ENCODE data around the gene HNRNPA0. TPM values are rescaled to one million over a fixed set of nuclear protein-coding genes. Genes with fewer than 3 reads are reported as not detected.

Gene HNRNPA0
- total RNA-seq, 2 donors from 2014 or later = 11.0 to 17.4 TPM

DNA sequence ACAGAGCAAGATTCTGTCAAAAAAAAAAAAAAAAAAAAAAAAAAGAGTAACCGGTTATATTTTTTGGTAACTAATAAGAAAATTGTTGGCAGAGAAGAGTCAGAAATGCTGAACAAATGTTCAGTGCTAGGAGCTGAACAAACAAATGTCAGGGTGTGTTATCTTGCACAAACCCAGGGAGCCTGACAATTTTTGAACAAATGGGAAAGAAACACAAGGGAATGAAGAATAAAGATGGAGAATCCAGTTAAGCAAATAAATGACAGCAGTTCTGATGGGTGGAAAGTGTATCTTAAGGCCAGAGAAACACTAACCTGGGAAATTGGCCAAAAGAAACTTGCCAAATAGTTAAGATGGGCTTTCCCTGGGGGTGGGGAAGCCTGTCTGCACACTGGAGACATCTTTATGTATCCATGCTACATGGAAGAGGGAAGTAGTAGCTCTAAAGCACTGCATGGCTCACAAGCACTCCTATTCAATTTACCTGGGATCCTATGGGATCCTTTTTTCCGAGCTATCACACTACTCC is 42.0 kb downstream of the HNRNPA0 start:
- Histone ChIP-seq H3K4me1 (replicated peaks) (no peaks in the 10 kb centered on the region), H3K9me3 (no peaks in the 10 kb centered on the region), H3K27ac (no peak overlapping the region), H3K27me3 (replicated peaks; ENCODE audit: insufficient read depth) (no peaks in the 10 kb centered on the region), H3K4me3 (no peak overlapping the region), H3K36me3 (no peaks in the 10 kb centered on the region)
- intact Hi-C loops (cut with DNase I) = no loop called here
- no peak for DNase-seq (ENCODE audit: low spot score)
- no peak for TF ChIP-seq POLR2AphosphoS5 (IDR thresholded peaks at IDR 0.05)
- TF ChIP-seq POLR2A (IDR thresholded peaks at IDR 0.05) = no peak
- TF ChIP-seq, protein P1, sequence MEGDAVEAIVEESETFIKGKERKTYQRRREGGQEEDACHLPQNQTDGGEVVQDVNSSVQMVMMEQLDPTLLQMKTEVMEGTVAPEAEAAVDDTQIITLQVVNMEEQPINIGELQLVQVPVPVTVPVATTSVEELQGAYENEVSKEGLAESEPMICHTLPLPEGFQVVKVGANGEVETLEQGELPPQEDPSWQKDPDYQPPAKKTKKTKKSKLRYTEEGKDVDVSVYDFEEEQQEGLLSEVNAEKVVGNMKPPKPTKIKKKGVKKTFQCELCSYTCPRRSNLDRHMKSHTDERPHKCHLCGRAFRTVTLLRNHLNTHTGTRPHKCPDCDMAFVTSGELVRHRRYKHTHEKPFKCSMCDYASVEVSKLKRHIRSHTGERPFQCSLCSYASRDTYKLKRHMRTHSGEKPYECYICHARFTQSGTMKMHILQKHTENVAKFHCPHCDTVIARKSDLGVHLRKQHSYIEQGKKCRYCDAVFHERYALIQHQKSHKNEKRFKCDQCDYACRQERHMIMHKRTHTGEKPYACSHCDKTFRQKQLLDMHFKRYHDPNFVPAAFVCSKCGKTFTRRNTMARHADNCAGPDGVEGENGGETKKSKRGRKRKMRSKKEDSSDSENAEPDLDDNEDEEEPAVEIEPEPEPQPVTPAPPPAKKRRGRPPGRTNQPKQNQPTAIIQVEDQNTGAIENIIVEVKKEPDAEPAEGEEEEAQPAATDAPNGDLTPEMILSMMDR (IDR thresholded peaks at IDR 0.05) = no peak
- 82% methylated on average over 2 of the region's 2 CpGs for WGBS

DNA sequence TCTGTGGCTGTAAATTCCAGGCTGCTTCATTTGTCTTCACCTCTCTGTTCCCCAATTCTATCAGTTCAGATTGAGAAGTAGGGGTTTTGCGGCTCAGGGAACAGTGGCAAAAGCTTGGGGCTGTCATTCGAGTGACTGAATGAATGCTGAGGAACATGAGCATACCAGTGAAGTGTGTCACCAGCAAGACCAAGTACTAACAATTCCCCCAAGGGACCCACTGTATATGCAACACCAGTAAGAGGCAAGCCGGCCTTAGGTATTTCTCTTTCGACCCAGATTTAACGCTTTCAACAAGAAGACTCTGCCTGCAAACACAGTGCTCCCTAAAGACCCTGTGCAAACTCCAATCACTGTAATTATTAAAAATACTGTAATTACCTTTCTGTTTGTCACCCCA is 44.1 kb downstream of the HNRNPA0 start:
- H3K9me3 ChIP-seq = no peaks in the 10 kb centered on the region
- no peaks in the 10 kb centered on the region for H3K27me3 ChIP-seq (replicated peaks; ENCODE audit: insufficient read depth)
- TF ChIP-seq, protein P1 (IDR thresholded peaks at IDR 0.05) = no peak
- TF ChIP-seq POLR2A (IDR thresholded peaks at IDR 0.05) (no peak), POLR2AphosphoS5 (IDR thresholded peaks at IDR 0.05) (no peak)
- no peaks in the 10 kb centered on the region for H3K4me1 ChIP-seq (replicated peaks)
- WGBS = 96% methylated on average over 5 of the region's 5 CpGs
- no peak overlapping the region for H3K27ac ChIP-seq
- H3K36me3 ChIP-seq = no peaks in the 10 kb centered on the region
- intact Hi-C loops (cut with DNase I) = no loop called here
- H3K4me3 ChIP-seq = no peak overlapping the region
- DNase-seq (ENCODE audit: low spot score) = no peak

- Histone ChIP-seq H3K36me3 (no peaks in the 10 kb centered on the region), H3K9me3 (no peaks in the 10 kb centered on the region), H3K4me3 (no peak overlapping the region), H3K27me3 (replicated peaks; ENCODE audit: insufficient read depth) (no peaks in the 10 kb centered on the region), H3K4me1 (replicated peaks) (no peaks in the 10 kb centered on the region), H3K27ac (no peak overlapping the region)
- TF ChIP-seq POLR2AphosphoS5 (IDR thresholded peaks at IDR 0.05) (no peak), POLR2A (IDR thresholded peaks at IDR 0.05) (no peak)
- TF ChIP-seq, protein P1 (IDR thresholded peaks at IDR 0.05) = no peak
- DNase-seq (ENCODE audit: low spot score) = no peak
- intact Hi-C loops (cut with DNase I) = no loop called here
- 86% methylated on average over 3 of the region's 3 CpGs for WGBS
These were observed 45.2 kb downstream of the HNRNPA0 start for GRCh38 chr5:137708796-137709559.

DNA sequence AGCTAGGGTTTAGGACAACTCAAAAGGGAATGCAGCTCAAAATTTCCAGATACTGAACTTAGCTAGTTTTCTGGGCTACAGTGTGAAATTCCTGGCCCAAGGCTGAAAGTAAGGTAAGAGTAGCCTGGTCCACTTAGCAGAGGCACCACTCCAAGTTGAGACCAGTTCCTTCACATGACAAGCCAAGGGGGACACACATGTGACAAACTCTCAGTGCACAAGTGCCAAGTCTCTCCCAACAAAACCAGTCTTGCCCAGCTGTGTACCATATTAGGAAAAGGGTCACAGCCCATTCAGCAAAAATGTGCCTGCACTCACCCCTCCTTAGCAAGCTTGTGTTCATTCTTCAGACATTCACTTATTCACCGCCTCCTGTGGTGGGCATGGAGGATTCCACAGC is 46.1 kb downstream of the HNRNPA0 start:
- WGBS = 95% methylated on average over 1 of the region's 1 CpG
- DNase-seq (ENCODE audit: low spot score) = no peak

More for the DNA sequence above, 46.1 kb downstream of the HNRNPA0 start:
- Histone ChIP-seq H3K36me3 (no peaks in the 10 kb centered on the region), H3K9me3 (no peaks in the 10 kb centered on the region), H3K4me1 (replicated peaks) (no peaks in the 10 kb centered on the region), H3K4me3 (no peak overlapping the region), H3K27me3 (replicated peaks; ENCODE audit: insufficient read depth) (no peaks in the 10 kb centered on the region), H3K27ac (no peak overlapping the region)
- intact Hi-C loops (cut with DNase I) = no loop called here
- TF ChIP-seq POLR2AphosphoS5 (IDR thresholded peaks at IDR 0.05) (no peak), POLR2A (IDR thresholded peaks at IDR 0.05) (no peak)
- TF ChIP-seq, protein P1 (IDR thresholded peaks at IDR 0.05) = no peak
